CD4-positive, alpha-beta T cell treated with Interleukin-4 for 4 hours (primary cell): ENCODE results near the gene TAS2R42.

Experiments used
- DNase-seq: peaks from one replicate; pipeline ENCODE4 v3.0.0-alpha.2; 2020

TAS2R42 gene, protein sequence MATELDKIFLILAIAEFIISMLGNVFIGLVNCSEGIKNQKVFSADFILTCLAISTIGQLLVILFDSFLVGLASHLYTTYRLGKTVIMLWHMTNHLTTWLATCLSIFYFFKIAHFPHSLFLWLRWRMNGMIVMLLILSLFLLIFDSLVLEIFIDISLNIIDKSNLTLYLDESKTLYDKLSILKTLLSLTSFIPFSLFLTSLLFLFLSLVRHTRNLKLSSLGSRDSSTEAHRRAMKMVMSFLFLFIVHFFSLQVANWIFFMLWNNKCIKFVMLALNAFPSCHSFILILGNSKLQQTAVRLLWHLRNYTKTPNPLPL

DNA sequence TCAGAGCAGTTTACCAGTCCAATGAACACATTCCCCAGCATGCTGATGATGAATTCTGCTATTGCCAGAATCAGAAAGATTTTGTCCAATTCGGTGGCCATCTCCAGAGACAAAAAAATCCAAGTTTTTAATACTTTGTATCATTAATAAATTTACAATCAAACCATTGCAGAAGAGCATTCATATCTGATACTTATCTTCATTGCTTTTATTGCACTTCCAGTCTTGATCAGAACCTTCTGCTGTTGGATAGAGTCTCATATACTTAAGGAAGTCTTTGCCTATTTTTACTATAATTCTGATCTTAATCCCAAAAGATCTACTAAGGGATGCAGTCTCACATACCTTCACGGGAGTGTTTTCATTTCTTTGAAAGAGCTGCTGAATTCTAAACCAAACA is at the start of gene TAS2R42:
TAS2R42 (minus strand) TSS at position 101 of the 400 bp plus-strand sequence; CDS start at position 101, 0 bp downstream.
- DNase-seq: no peak

DNA sequence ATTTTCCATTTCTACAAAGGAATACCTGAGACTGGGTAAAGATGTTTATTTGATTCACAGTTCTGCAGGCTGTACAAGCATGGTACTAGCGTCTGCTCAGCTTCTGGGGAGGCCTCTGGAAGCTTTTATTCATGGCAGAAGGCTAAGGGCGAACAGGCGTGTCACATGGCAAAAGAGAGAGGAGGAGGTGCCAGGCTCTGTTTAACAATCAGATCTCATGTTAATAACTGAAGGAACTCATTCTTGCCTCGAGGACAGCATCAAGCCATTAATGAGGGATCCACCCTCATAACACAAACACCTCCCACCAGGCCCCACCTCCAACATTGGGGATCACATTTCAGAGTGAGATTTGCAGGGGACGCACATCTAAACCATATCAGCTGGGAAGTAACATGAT is 46.8 kb upstream of the TAS2R42 start:
- no peak for DNase-seq

DNA sequence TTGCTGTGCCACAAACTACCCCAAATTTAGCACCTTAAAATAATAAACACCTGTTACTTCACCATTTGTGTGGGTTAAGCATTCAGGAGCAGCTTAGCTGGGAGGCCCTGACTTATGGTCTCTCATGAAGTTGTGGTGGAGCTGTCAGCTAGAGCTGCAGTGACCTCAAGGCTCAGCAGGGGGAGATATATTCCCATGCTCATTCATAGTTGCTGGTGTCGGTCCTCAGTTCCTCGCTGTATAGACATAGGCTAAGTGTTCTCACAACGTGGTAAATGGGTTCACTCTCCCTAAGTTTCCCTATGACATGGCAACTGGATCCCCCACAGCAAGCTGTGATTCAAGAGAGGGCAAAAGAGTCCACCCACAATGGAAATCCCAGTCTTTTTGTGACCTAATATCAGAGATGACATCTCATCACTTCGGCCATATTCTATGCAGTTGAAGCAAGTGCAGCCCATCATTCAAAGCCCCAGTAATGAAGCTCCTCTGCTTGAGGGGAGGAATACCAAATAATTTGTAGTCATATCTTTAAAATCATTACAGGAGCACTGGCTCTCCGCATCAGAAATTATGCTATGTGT is 41.7 kb upstream of the TAS2R42 start:
- DNase-seq: peak; percentile 33

DNA sequence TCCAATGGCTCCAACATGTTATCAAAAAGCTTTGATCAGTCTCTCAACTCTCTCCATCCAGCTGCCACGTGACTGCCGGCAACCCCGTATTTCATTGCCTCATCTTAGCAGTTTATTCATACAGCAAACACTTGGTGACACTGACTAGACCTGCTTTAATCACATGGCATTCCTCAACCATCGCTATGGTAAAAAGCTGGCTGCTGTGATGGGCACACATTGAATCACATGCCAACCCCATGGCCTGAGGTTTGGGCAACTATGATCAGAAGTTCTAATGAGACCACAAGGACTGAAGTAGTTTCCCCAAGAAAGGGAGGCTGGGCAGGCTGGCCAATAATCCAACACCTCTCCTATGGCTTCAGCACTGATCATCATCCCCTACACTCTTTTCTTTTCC is 40.6 kb upstream of the TAS2R42 start:
- no peak for DNase-seq

DNA sequence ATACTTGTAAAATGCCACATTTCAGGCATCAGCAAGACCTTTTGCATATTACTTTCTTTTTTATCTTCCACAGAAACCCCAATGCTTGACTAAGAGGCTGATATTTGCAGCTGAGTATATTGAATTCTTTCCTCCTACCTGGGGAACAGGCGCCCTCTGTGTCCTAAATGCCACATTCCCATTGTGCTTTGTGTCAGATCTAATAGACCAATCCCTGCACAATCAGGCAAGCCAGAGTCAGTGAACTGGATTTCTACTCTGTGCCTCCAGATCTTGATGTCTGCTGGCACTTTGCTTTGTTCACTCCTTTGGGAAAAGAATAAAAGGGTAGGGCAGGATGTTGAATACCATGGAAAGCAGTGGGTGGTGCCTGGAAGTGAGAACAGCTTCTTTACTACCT is 22.4 kb upstream of the TAS2R42 start:
- DNase-seq: no peak

DNA sequence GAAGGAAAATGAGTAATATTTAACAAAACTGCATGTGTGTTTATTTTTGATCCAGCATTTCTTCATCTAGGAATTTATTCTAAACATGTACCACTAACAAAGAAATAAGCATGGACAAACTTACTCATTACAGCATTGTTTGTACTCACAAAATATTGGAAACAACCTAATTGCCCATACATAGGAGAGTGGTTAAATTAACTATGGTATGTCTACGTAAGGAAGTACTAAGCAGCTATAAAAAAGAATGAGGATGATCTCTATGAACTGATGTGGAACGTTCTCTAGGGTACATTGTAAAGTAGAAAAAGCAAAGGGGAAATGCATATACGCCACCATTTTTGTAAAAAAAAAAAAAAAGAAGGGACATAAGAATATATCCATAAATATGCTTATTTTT is 17.4 kb upstream of the TAS2R42 start:
- no peak for DNase-seq

DNA sequence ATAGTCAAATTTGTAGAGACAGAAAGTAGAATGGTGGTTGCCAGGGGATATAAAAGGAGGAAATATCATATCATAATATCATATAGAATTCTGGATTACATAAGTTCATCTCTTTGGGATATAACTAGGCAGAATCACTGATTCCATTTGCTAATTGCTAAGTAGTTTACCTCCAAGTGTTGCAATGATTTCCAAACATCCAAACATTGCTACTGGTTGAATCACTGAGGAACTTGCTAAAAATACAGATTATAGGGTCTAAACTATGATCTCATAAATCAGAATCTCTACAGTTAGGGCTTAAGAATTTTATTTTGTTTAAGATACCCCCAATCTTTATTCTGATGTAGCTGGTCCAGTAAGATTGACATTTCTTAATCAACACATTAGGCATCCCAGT is 16.1 kb upstream of the TAS2R42 start:
- DNase-seq: no peak

DNA sequence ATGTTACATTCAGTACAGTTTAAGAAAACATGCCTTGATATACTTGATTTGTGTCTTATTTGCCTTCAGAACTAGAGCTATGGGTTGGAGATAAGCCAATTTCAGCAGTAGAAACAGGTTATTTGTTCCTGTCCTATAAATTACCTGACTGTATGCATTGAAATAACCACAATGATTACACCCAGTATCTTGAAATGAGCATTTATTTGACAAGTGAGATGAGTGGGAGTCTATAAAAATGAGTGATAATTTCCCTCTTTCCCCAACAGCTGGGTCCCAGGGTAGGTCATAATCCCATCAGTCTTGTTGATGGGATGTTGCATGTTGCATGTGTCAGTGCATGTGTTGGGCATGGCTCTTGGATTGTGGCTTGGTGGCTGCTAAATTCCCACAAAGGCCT is 3.7 kb downstream of the TAS2R42 start:
- DNase-seq: no peak

DNA sequence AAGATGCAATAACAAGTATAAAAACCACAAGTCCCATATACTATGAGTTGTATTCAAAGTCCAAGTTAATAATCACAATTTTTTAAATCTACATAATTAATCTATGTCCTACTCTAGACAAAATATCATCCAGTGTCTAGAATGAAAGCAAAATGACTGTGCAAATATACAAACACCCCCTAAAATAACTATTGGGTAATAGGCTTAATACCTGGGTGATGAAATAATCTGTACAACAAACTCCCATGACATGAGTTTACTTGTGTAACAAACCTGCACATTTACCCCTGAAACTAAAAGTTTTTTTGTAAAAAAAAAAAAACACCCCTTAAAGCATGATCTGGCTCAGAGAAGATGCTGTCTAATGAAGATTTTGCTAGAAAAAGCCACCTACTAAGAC is 4.2 kb downstream of the TAS2R42 start:
- no peak for DNase-seq

DNA sequence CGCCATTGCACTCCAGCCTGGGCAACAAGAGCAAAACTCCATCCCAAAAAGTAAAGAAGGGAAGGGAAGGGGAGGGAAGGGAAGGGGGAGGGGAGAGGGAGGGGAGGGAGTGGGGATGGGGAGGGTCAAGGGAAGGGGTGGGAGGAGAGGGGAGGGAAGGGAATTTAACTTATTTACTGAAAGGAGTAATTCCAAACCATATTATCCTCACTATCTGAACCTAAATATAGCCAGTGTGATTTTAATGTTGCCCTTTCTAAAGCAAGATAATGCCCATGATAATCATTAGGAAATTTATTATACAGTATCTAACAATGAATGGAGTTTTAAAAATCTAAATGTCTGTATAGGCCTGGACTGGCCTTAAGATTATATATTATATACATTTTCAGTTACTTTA is 8.5 kb downstream of the TAS2R42 start:
- no peak for DNase-seq

DNA sequence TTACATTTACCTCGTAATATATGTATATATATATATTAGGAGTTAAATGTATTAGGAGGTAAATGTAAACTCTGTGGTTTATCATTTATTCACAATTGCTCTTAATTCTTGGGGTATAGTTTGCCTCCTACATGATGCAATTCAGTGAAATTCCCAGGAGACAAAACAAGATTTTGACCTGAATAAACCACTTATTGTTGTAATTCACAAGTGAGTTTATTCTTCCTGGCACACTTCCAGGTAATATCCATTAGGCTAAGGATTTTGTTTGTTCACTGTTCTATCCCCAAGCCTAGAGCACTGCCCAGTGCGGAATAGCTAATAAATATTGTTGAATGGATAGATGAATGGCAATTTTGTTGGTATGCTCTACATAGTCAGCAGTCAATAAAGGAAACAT is 12.7 kb downstream of the TAS2R42 start:
- no peak for DNase-seq

DNA sequence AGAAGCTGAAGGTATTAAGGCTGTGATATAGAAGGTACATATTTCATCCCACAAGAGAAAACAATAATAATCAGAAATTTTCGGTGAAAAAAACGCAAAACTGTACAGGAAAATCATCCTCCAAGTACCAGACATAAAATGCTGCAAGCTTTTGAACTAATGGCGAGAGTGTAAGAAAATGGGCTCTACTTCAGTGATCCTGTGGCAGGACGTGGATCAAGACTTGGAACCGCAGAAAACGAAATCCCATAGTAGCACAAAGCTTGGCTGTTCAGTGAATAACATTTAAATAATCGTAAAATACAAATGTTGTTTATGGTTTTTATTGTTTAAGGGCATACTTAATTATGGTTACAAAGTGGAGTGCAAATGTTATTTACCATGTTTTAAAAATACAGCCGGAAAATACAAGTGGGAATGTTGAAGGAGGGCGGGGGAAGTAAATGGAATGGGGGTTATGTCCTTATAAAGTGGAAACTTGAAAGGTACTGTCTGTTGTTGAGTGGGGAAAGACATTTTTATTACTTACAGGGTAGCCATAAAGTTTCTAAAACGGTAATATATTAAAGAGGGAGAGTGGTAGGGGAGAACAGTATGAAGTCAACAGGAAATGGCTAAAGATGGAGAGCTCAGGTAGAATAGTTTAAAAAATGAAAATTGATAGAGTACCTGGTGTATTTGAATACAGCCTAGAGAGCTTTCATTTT is 14.6 kb downstream of the TAS2R42 start:
- no peak for DNase-seq

DNA sequence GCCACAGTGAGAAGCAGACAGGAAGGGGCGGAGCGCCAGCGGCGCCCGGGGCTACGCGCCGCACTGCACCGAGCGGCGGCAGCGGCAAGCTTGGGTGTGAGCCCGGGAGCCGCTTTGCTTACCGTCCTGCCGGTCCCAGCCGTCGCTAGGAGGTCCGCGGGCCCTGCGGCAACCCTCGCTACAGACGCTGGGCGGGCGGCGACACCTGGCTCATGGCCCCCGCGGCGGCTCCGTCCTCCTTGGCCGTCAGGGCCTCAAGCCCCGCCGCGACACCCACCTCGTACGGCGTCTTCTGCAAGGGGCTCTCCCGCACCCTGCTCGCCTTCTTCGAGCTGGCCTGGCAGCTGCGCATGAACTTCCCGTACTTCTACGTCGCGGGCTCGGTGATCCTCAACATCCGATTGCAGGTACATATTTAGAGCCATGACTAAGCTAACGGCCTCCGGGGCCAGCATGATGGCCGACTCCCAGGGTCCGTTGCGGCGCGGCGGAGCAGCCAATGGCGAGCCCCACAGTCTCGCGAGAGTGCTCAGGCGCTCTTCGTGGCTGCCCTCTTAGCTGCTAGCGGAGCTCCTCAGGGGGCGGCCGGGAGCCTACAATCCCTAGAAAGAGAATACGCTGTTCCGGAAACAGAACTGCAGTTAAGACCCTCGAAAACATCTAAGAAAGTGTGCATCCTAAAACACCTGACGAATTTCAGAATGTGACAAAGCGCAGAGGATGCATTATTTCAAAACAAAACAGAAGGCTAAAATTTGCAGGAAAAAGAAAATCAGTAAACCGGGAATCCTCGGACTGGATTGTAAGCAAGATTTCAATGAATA is 15.4 kb downstream of the TAS2R42 start, which contains the start of gene SMIM10L1:
SMIM10L1 (plus strand) TSS at position 50 of the 824 bp plus-strand sequence; CDS start at position 213, 163 bp downstream.
- DNase-seq: peak; percentile 91

DNA sequence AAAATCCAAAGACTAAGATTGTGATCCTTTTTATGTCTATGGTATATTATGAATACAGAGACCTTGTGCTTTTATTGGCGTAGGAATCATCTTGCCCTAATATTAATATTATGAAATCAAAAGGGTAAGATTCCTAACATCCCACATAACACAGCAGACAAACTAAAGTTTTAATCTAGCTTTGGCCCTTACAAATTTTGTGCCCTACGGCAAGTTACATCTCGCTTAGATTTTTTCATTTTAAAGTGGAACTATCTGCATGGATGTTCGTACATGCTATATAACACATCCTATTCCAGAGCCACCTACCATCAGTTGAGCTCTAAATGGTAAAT is 16.0 kb downstream of the TAS2R42 start:
- no peak for DNase-seq

DNA sequence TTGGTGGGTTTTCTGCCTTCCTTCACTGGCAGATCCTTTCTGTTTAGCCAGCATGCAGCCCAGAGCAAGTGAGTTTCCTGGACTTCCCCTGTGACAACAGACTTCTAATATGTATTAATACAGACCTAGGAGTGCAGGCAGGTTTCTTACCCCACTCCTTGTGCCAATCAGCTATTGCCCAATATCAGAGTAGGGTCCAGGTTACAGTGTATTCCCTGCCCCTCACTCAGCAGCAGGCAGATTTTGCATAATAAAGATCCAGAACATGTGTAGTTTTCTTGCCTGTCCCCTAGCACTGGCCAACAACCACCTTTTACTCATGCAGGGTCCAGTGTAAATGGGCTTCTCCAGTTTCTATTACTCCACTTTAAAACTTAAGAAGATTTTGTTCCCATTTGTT is 20.4 kb downstream of the TAS2R42 start:
- DNase-seq: no peak

DNA sequence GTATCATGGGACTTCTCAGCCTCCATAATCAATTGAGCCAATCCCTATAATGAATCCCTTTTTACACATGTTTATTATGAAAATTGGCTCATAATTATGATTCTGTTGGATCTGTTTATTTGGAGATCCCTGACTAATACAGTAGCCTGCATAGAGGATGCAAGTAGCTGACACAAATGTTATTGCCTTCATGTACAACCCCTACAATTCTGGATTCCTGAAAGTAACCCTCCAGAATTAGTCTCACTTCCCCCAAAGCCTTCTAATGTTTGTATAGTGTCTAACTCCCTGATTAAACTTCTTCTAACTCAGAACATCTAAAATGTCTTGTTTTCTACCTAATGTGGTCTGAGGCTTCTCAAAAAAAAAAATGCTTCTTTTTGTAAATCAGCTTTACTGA is 22.4 kb downstream of the TAS2R42 start:
- no peak for DNase-seq

DNA sequence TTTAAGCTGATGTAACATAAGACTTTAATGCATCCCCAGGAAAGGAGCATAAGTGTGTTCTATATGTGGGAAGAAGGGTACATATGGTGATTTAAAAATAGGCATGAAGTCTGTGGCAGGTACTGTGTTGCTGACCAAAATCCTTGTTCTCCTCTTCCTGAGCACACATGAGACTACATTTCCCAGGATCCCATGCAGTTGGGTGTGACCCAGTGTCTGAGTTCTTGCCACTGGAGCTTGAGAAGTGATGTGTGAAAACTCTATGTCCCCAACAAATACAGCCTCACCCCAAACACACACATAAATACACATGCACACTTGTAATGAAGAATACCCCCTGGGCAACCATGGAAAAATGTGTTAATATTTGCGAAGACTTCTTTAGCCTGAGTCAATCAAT is 24.2 kb downstream of the TAS2R42 start:
- no peak for DNase-seq

DNA sequence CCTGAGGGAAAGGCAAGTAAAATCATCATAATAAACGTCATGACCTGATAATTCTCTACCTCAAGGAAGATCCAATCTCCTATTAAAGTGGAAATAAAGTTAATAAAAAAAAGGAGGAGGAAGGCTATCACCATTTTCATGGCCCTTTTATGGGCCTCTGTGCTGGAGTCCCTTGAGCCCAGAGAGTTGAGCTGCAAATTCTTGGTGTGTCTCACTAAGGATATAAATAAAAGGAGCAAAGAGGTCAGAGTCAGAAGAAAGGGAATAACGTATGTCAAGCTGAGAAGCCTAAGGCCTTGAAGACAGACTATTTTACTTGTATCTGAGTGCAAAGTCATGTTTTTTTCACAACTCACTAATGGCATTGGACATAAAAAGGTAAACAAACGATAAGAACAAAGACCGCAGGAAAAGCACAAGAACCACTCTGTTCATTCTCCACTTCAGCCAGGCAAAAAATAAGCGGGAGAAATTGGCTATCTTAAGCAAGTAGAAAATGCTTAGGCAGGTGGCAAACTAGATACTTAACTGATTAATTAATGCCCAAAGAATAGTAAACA is 27.8 kb downstream of the TAS2R42 start:
- no peak for DNase-seq

DNA sequence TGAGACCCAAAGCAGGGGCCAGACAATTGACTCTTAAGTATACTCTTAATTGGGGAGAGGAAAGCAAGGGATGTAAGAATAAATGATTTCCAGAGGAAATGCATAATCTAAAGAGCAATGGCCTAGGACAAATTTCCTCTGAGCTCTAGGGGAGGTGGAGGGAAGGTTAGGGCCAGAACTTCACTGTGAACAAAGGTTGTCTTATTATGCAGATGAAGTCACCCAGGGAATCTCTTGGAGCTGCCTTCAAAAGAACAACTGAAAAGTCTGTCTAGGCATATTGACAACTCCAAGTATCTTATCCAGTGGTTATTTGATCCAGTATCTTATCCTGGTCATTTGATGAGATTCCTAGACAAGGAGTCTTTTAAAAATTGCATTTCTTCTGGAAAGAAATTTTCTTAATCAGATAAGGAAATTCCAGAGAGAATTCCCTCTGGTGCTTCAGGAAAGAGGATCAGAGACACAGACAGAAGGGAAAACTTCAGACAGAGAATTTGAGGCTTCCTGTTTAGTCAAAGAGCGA is 32.3 kb downstream of the TAS2R42 start:
- DNase-seq: no peak

DNA sequence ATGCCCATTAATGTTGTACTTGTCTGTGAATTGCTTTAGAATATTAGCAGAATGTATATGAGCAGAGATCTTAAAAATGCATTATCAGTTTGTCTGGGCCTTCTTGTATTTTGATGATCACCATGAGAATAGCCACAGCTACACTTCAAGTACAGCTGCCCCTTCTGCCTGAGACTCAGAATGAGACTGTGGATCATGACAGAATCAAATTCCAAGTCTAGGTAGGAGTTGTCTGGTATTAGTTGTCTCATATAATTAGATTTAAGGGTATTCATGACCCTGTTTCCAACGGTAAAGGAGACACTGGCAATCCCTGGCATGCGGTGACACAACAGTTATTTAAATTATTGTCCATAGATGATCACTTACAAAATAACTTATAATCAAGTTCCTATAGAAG is 34.0 kb downstream of the TAS2R42 start:
- no peak for DNase-seq

DNA sequence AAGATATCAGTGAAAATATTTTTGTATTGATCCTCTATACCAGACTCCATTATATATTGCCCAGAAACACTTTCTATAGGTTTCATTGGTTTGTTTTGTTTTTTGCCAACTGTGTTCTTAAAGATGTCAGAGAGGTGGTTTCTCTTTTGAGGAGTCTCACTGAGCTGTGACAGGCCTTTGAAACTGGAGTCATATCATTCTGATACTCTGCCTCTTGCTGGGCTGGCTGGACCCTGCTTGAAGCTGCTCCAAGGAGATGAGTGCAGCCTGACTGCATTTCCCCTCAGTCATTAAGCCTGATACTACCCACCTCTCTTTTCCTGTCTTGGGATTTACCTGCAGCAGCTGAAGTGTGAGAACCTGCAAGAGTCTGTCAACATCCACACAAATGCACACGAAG is 35.9 kb downstream of the TAS2R42 start:
- no peak for DNase-seq

DNA sequence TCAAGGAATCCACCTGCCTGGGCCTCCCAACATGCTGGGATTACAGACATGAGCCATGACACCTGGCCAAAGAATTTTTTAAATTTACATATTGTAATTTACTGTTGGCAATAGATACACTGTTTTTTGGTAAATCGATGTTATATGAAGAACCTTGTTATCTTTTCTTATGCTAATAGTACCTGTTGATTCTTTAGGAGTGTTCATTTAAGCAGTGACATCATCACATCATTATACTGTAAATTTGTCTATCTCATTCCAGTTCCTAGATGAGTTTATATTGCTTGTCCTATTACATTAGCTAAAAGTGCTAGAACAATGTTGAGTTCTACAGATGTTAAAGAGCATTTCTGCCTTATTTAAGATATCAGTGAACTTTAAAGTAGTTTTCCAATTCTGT is 39.3 kb downstream of the TAS2R42 start:
- no peak for DNase-seq

DNA sequence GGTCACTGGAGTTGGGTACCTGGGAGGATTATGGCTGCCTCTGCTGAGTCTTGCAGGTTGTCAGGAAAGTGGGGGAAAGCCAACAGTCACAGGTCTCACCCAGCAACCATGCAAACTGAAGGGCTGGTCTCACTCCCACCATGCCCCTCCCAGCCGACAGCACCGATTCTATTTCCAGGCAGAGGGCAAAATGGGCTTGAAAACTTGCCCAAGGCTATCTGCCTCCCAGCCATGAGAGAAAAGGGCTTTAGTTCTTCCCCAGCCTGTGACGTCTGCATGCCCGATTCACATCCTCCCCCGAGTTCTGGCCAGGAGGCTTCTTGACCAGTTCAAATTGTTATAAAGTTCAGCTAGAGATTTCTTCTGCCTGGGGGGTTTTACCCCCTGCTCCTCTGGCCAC is 42.4 kb downstream of the TAS2R42 start:
- no peak for DNase-seq
